Ishikawa (cell line): ENCODE data around the gene PRR11.

Source experiments
- CEBPB ChIP-seq: IDR thresholded peaks from 2 replicates; pipeline ENCODE4 v1.6.1; 2012
- CREB1 ChIP-seq: IDR thresholded peaks from 2 replicates; pipeline ENCODE4 v1.6.1; 2012; ENCODE audit warnings: low read depth
- EGR1 ChIP-seq: IDR thresholded peaks from 2 replicates; pipeline ENCODE4 v1.6.1; 2012
- EP300 ChIP-seq: IDR thresholded peaks from 2 replicates; pipeline ENCODE4 v1.6.1; 2012; ENCODE audit warnings: borderline replicate concordance
- FOXM1 ChIP-seq: IDR thresholded peaks from 2 replicates; pipeline ENCODE4 v1.6.1; 2012; ENCODE audit warnings: low read depth, borderline replicate concordance
- MAX ChIP-seq: IDR thresholded peaks from 2 replicates; pipeline ENCODE4 v1.6.1; 2012
- NFIC ChIP-seq: IDR thresholded peaks from 2 replicates; pipeline ENCODE4 v1.6.1; 2012
- RAD21 ChIP-seq: IDR thresholded peaks from 2 replicates; pipeline ENCODE4 v1.6.1; 2012; ENCODE audit warnings: low read depth
- REST ChIP-seq: IDR thresholded peaks from 2 replicates; pipeline ENCODE4 v1.6.1; 2012; ENCODE audit warnings: low read depth, mild to moderate bottlenecking
- TAF1 ChIP-seq: IDR thresholded peaks from 2 replicates; pipeline ENCODE4 v1.6.1; 2012; ENCODE audit warnings: low read depth, mild to moderate bottlenecking
- TCF12 ChIP-seq: IDR thresholded peaks from 2 replicates; pipeline ENCODE4 v1.6.1; 2012; ENCODE audit warnings: low read depth
- TEAD4 ChIP-seq: IDR thresholded peaks from 2 replicates; pipeline ENCODE4 v1.6.1; 2012
- USF1 ChIP-seq: IDR thresholded peaks from 2 replicates; pipeline ENCODE4 v1.6.1; 2012
- YY1 ChIP-seq: IDR thresholded peaks from 2 replicates; pipeline ENCODE4 v1.6.1; 2012; ENCODE audit warnings: low read depth
- ZBTB7A ChIP-seq: IDR thresholded peaks from 2 replicates; pipeline ENCODE4 v1.6.1; 2012; ENCODE audit warnings: low read depth

PRR11 gene

GRCh38 chr17:59155439-59156177, at the start of gene PRR11:
PRR11 (plus strand) TSS chr17:59155746; CDS start chr17:59169753, 14,007 bp downstream.
- TF ChIP-seq RAD21, result no peak
- TF ChIP-seq TAF1, result peak; percentile 48; the same call in 1 of the 2 replicates
- TF ChIP-seq MAX, result peak; percentile 77
- TF ChIP-seq FOXM1, result peak; percentile 96
- TF ChIP-seq CREB1, result 0 out of 2 replicates have a peak, but pooled peaks have one; percentile 22
- TF ChIP-seq EGR1, result 0 out of 2 replicates have a peak, but pooled peaks have one; percentile 11
- TF ChIP-seq NFIC, result no peak
- TF ChIP-seq YY1, result peak; percentile 60
- no peak for TF ChIP-seq CEBPB
- no peak for TF ChIP-seq ZBTB7A

GRCh38 chr17:59105852-59106462, 49.6 kb upstream of the PRR11 start:
- TF ChIP-seq USF1 (peak; percentile 49), EP300 (no peak), TCF12 (no peak; the same call in 1 of the 2 replicates), NFIC (peak; percentile 69), RAD21 (no peak), TEAD4 (0 out of 2 replicates have a peak, but pooled peaks have one; percentile 11), REST (no peak), TAF1 (no peak), EGR1 (no peak)

GRCh38 chr17:59106463-59107305, 48.9 kb upstream of the PRR11 start, which contains the start of gene TRIM37:
TRIM37 (minus strand) TSS chr17:59106880; CDS start chr17:59106461, 419 bp downstream.
- TF ChIP-seq EP300 (no peak), CREB1 (no peak), USF1 (peak; percentile 98), REST (no peak), FOXM1 (no peak), MAX (peak; percentile 82), TEAD4 (peak; percentile 48; the same call in 1 of the 2 replicates), YY1 (peak; percentile 51; the same call in 1 of the 2 replicates), CEBPB (no peak), TCF12 (peak; percentile 49), NFIC (0 out of 2 replicates have a peak, but pooled peaks have one; percentile 31), ZBTB7A (no peak; the same call in 1 of the 2 replicates), TAF1 (0 out of 2 replicates have a peak, but pooled peaks have one; percentile 47), EGR1 (peak; percentile 86), RAD21 (no peak)

GRCh38 chr17:59107306-59107670, 48.3 kb upstream of the PRR11 start:
- TF ChIP-seq MAX (no peak; the same call in 1 of the 2 replicates), RAD21 (no peak), CEBPB (no peak), ZBTB7A (no peak), NFIC (no peak), CREB1 (no peak), EP300 (no peak), TCF12 (no peak), TAF1 (no peak), USF1 (no peak), REST (no peak), EGR1 (no peak), TEAD4 (no peak)
